Brain pericyte (primary cell): Measurements from ENCODE around the gene TTC21A.
"Not testable (repeated sequence)": the region's sequence is repeated elsewhere in the genome, so short reads cannot be mapped to it uniquely, and the experiment has no call there.

Experiments
- DNase-seq: peaks from one replicate; pipeline ENCODE4 v3.0.0-alpha.2; 2012; ENCODE audit warnings: low read depth, low spot score

TTC21A gene

DNA sequence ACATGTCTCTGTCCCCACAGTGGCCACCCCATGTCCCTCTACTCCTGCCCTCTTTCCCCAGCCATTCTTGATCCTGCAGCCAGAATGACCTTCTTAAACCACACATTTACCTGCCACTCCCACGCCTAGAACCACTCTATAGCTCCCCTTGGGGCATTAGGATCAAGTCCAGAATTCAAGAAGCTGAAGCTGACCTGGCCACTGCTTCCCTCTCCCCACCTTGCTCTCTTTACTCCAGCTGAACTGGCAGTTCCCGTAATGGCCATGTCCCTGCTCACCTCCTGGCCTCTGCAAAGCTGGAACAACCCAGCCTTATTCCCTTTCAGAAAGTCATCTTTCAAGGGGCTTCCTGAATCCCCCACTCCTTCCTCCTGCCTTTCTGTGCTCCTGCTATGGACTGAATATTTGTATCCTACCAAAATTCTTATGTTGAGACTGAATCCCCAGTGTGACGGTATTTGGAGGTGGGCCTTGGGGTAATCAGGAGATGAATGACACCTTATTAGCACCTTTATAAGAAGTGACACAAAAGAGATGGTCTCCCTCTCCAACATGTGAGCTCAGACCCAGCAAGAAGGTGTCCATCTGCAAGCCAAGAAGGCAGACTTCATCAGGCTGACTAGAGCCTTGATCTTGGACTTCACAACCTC, 42.1 kb downstream of the TTC21A start:
- DNase-seq = no peak

DNA sequence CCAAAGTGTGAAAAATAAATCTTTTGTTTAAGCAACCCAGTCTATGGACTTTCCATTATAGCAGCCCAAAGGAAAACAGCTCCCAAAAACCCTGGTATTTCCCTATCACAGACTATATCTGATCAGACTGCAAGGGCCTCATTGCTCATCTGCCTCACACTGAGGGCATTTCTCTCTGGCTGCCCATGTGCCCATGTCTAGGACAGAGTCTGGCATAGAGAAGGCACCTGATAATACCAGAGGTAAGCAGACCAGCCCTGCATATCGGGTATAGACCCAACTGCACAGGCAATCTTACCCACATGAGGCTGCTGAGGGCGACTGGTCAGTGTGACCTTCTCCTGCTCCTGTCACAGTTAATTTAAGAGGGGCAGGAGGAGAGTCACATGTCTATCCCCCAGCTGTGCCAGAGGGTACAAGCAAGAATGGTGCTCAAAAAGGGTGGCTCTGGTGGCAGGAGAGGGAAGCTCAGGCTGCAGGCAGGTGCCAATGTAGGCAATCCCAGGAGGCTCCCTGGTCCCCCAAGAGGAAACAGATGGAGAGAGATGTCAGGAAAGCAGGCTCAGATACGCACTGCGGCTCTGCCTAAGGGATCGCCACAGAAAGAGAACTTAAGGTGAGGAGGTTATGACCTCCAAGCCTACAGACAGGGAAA, 42.8 kb downstream of the TTC21A start:
- no peak for DNase-seq

DNA sequence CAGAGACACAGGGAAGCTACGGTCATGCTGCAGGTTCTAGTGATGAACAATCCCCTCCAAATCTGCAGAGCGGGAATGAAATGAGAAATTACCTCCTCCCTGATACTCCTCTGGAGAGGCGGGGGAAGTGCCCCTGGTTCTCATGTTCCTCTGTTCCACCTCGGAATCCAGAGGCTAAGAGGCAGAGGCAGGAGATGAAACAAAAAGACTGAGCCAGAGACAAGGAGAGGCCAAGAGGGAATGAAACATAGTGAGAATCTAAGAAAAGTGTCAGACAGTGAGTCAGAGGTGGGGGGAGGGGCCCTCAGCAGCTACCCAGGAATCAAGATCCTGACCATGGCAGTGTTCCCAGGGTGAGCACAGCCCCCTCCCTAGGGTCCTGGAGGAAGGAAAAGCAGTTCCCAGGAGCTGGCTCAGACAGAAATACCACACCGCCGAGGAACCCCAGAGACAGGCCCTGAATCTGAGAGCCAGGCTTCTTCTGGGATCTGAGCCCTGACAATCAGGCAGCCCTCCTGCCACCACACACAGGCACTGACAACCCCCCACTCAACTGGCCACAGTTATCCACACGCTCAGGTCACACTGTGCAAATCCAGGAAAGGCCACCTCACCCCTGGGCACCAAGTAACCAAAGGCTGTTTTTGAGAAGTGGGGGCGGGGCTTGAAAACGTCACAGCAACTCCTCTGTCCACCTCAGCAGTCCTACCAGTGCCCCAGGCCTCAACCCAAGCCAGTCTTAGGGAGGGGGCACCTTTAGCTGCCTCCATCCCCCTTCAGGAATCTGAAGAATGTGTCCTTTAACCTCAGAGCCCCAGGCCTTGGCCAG, 43.5 kb downstream of the TTC21A start:
- DNase-seq = peak; percentile 77

DNA sequence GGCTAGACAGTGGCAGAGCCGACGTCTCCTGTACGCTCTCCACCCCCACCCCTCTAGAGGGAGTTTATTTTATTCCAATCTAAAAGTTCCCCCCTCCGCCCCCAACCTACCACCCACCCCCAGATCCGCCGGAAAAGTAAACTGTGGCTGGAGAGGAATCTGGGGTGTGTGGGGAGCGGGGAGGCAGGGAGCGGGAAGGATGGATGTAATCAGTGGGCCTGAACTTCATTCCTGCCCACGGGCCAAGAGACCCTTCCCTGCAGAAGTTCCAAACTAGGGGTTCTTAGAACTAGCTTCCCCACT, 46.4 kb downstream of the TTC21A start:
- no peak for DNase-seq

DNA sequence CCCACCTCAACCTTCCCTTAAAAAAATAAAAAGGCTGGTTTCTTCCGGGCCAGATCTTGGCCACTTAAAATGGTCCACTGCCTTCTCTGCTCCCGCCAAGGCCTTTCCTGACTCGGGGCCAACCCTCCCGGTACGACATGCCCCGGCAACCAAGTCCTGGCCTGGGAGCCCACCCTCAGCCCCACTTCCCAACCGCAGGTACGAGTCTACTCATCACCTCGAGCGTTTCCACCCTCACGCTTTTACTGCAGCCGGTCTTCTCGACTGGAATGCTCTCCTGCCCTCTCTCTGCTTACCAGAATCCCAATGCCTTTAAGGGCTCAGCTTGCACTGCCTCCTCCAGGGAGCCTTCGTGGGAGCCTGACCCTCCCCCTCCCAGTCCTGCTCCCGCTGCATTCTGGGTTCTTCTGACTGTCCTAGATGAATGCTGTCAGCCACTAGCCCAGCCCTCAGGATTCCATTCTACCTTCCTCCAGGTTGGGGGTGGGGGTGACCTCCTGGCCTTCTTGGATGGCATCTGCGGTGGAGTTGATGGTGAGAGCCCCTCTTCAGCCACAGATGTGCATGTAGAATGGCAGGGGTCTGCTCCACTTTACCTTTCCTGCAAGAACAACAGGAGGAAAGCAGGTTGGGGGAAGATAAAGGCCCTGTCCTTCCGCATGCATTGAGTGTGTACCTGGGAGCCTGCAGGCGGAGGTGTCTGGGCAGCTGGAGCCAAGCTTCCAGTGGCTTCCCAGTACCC, 47.0 kb downstream of the TTC21A start:
- no peak for DNase-seq

DNA sequence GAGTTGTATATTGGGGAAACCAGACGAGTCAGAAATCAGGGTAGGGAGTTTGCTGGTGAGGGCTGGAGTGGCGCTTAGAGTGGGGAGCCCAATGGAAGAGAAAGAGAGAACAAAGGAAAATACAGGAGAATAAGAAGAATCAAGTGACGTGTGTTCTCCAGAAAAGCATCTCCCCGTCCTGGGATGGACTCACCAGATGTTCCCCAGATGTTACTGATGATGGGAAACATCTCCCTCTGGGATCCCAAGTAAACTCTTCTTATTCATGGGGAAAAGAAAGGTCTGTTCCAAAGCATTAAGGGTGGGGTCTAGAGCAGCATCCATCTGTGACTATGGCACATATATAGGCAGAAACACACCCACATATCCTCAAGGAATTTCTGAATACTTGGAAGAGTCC, 48.9 kb downstream of the TTC21A start:
- no peak for DNase-seq

DNA sequence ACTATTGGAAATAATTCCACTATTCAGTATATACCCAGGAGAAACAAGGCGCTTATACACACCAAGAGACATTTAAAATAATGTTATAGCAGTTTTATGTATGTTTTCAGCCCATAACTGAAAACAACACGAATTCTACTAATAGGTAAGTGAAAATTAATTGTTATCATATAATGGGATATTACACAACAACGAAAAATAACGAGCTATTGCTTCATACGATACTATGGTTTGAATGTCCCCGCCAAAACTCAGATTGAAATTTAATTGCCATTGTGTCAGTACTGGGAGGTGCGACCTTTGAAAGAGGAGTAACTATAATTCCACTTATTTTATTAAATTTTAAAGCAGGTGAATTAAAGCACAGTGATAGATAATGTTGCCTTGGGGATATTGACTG, 49.9 kb downstream of the TTC21A start:
- no peak for DNase-seq

DNA sequence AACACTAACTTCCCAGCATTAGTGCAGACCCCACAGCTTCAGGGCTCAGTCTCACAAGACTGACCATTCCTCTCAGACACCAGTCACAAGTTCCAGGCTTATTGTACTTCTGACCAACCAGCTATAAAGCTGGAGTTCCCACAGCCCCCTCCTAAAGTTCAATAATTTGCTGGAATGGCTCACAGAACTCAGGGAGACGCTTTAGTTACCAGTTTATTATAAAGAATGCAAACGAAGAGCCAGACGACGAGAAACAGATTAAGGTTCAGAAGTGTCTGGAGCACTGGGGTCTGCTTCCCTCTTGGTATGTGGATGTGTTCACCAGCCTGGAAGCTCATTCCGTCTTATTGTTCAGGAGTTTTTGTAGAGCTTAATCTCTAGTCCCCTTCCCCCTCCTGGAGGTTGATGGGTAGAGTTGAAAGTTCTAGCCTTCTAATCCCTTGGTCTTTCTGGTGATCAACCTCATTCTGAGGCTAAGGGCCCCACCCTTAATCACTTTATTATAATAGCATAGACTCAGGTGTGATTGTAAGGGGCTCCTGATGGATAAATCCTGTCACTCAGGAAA, 50.8 kb downstream of the TTC21A start:
- no peak for DNase-seq

DNA sequence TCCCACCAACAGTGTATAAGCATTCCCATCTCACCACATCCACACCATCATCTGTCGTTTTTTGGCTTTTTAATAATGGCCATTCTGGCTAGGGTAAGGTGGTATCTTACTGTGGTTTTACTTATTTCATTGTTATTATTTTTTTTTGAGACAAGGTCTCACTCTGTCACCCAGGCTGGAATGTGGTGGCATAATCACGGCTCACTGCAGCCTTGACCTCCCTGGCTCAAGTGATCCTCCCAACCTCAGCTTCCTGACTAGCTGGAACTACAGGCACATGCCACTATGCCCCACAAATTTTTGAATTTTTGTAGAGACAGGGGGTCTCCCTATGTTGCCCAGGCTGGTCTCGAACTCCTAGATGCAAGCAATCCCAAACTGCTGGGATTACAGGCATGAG, 56.9 kb downstream of the TTC21A start:
- no peak for DNase-seq

DNA sequence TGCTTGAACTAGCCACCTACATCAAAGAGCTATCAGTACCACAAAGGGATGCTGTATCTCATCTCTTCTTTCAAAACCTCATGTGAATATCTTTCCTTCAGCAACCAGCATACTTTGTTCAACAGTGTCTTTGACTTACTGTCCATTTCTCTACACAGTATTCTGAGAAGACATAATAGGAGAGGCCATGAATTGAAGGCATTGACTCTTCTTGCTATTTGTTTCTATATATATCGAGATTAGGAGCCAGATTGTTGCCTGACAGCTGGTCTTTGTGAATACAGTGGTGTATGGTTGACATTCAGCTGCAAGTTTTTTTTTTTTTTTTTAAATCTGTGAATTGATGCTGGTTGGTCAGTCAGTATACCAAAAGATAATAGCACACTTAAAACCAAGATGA, 58.0 kb downstream of the TTC21A start:
- DNase-seq = no peak

DNA sequence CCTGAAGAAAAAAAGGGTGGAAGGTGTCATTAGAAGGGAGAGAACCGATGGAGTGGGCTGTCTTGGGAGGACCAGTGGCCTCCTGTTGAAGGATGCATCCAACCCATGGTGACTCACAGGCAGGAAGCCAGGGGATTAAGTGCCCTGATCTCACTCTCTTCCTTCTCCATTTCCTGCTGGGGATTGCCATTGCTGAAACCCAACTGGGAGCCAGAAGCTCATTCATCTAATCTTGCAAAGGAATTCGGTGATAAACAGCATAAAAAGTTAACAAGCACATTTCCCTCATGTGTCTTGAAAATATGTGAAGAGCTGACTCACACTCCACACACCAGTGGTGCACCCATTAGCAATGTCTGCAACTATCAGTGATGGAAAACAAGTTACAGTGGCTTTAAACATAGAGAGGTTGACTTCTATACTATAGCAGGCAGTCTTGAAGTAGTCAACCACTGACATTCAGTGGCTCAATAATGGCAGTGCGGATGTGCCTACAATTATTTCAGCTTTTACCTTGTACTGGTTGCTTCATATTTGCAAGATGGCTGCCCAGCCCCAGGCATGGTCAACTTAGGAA, 58.7 kb downstream of the TTC21A start:
- DNase-seq = no peak

DNA sequence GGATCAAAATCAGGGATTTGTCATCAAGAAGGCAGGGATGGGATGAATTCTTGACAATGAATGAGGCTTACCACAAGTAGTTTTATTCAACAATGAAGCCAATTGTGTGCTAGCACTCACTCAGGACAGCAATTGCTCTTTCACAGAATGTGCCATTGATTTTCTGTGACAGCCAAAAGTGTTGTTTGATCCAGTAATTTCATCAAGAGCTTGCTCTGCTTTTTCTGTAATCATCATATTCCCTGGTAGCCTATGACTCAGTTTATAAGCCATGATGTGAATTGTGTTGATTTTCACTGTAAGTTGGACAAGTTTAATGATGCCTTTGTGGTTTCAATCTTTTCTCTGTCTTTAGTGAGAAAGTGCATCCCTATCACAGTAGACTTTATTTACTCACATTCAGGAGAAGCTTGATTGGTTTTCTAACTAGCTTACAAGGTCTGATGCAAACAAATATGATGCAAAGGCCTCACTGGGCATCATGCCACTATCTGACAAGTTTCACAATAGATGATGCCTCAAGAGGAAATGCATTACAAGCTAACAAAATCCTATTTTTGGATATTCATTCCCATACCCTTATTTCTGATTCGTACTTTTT, 59.6 kb downstream of the TTC21A start:
- no peak for DNase-seq

DNA sequence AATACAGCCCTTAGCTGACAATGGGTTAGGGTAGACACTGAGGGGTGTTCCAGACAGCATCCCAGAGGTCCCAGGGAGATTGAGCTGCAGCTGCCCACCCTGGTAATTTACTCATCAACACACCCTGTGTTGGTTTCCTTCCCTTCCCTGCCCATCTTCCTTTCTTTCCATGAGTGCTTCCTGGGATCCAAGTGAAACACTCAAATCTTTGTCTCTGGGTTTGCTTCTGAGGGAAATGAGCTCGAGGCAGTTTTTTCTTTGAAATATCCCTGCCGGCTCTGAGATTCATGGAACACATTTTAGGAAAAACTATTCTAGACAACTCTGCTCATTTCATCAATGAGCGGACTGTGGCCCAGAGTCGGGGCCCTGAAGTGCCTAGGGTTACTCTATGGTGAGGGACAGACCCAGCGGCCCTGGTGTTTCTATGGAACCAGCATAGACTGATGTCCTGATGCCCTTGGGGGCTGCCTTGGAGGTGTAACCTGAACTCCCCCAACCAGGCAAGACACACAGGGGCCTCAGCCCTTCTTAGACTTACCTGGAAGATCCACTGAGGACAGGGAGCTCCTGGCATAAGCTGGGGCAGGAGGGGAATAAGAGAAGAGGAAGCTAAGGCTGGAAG, 60.8 kb downstream of the TTC21A start:
- DNase-seq = no peak

DNA sequence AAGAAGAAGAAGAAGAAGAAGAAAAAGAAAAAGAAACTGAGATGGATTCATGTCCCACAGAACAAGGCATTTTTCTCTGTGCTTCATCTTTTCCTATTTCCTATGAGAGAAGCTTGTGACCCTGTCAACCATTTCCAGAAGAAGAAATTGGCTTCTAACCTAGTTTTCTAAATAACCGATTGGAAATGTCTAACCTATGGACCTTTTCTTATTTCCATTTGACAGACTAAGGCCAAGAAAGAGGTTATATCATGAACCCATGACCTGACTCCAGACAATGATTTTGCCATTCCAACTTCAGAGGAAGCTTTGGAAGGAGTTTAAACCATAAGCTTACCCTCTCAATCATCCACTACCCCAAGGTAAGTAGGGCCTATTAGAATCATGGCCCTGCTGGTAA, 62.2 kb downstream of the TTC21A start:
- no peak for DNase-seq

DNA sequence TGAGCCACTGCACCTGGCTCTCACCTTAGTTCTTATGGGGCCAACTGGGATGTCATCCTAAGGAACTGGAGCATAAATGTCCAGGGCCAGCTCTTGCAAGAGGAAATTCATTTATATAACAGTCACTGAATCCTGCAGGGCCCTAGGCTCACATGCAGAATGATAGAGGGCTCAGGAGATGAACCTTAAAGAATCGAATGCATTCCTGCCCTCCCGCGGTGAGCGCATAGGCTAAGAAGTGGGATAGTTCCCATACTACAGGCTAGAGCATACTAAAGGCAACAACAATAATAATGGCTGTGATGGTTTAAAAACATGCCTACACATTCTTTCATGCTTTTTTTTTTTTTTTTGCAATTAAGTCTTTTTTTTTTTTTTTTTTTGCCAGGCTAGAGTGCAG, 63.0 kb downstream of the TTC21A start:
- DNase-seq = no peak

DNA sequence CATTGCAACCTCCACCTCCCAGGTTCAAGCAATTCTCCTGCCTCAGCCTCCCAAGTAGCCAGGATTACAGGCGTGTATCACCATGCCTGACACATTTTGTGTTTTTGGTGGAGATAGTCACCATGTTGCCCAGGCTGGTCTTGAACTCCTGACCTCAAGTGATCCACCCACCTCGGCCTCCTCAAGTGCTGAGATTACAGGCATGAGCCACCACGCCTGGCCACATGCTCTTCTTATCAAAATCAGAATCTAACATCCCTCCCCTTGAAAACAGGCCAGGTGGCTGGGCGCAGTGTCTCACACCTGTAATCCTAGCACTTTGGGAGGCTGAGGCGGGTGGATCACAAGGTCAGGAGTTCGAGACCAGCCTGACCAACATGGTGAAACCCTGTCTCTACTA, 63.4 kb downstream of the TTC21A start:
- not testable (repeated sequence) for DNase-seq

DNA sequence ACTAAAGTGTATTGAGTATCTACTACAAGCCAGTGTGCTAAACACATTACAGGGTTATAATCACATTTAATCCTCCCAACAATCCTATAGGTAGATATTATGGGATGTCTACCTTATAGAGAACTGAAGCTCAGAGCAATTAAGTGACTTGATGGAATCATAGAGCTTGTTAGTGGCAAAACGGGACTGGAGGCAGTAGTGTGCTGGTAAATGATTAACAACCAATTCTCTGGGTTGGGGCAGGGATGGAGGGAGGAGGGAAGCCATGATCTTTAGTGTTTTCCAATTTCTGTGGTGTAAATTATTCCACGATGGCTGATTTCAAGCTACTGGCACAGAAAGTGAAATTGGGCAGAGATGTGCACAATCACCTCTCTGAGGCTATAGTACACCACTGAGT, 64.4 kb downstream of the TTC21A start:
- no peak for DNase-seq

DNA sequence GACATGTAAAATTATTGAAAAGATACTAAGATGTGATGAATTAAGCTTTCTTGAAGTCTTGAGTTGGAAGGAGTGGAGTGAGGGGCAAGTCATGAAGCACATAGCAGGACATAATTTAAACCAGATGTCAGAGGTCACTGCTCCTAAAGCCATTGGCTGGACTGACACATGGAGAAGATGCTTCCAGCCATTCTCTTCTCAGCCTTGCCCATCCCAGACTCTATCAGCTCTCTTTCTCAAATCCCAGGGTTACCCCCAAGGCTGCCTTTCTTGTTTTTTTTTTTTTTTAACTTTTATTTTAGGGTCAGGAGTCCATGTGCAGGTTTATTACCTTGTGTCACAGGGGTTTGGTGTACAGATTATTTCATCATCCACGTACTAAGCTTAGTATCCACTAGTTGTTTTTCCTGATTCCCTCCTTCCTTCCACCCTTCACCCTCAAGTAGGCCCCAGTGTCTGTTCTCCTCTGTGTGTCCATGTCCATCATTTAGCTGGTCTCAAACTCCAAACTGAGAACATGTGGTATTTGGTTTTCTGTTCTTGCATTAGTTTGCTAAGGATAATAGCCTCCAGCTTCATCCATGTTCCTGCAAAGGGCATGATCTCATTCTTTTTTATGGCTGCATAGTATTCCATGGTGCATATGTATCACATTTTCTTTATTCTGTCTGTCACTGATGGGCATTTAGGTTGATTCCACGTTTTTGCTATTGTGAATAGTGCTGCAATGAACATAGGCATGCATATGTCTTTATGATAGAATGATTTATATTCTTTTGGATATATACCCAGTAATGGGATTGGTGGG, 66.0 kb downstream of the TTC21A start:
- DNase-seq = no peak

DNA sequence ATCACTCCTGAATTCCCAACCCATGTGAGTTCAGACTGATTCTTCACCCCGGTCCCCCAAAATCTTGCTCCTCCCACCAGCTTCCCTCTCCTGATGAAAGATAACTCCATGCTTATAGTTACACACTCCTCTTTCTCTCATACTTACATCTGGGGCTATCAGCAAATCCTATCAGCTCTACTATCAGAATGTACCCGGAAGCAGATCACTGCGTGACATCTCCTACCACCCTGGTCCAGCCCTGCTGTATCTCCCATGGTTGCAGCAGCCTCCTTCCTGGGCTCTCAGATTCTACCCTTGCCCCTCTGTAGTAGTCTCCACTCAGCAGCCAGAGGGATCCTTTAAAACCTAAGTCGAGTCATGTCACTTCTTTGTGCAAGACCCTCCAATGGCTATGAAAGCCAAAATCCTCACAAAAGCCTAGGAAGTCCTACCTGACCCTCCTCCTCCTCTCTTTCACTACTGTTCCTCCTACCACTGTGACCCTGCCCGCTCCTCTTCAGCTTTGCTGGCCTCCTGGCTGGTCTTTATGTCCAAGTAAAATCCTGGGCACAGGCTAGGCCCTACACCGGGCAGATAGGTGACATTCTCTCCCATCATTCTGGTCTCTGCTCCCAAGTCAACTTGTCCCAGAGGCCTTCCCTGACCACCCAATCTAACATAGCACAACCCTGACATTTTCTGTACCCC, 68.7 kb downstream of the TTC21A start:
- DNase-seq = no peak
